ENCODE measurements around the gene NEDD8.

- TF ChIP-seq CREB1 (IDR thresholded peaks at IDR 0.05; ENCODE audit: low read depth) (no peak), EP300 (IDR thresholded peaks at IDR 0.05; ENCODE audit: borderline replicate concordance) (no peak), TAF1 (IDR thresholded peaks at IDR 0.05; ENCODE audit: low read depth) (no peak), REST (IDR thresholded peaks at IDR 0.05; ENCODE audit: low read depth) (no peak), RAD21 (IDR thresholded peaks at IDR 0.05; ENCODE audit: low read depth) (no peak), TCF12 (IDR thresholded peaks at IDR 0.05; ENCODE audit: low read depth) (no peak), USF1 (IDR thresholded peaks at IDR 0.05) (no peak), YY1 (IDR thresholded peaks at IDR 0.05; ENCODE audit: low read depth) (no peak), EGR1 (IDR thresholded peaks at IDR 0.05) (no peak), CEBPB (IDR thresholded peaks at IDR 0.05) (no peak)
These were observed 35.3 kb upstream of the NEDD8 start for GRCh38 chr14:24267516-24267915.

Measured in Ishikawa (cell line).